Keratinocyte (primary cell): ENCODE data around the gene SLC9A2. TPM values are rescaled to one million over a fixed set of nuclear protein-coding genes. Genes with fewer than 3 reads are reported as not detected.

Source experiments
- DNase-seq: peaks from one replicate; pipeline ENCODE4 v3.0.0-alpha.2; 2011; ENCODE audit warnings: low read depth, missing footprints, low spot score
- FAIRE-seq: peaks from 2 replicates; lab custom pipeline; 2011; peaks lifted over from hg19 to GRCh38; lab: Jason Lieb, UNC
- H2AFZ ChIP-seq: 2 replicates; pipeline ENCODE4 v1.6.0; 2012; ENCODE audit warnings: low read length, control low read depth, inconsistent platforms; ENCODE audit not compliant: control insufficient read depth
- H3K27ac ChIP-seq: 2 replicates; pipeline ENCODE4 v1.5.1; 2011; ENCODE audit warnings: low read length; ENCODE audit not compliant: control insufficient read depth, insufficient read depth
- H3K27me3 ChIP-seq: 3 replicates; pipeline ENCODE4 v1.6.0; 2011; ENCODE audit warnings: low read length; ENCODE audit not compliant: control insufficient read depth, insufficient read depth; ENCODE audit errors: extremely low read depth
- H3K36me3 ChIP-seq, 2 experiments: 2 replicates in 1 of 2; 3 replicates in 1 of 2; pipeline ENCODE4 v1.5.1; 2011; ENCODE audit warnings: low read length in 2 of 2, mild to moderate bottlenecking in 1 of 2; ENCODE audit not compliant: control insufficient read depth in 2 of 2, insufficient read depth in 2 of 2; ENCODE audit errors: extremely low read depth in 1 of 2
- H3K4me1 ChIP-seq: 3 replicates; pipeline ENCODE4 v1.5.1; 2011; ENCODE audit warnings: low read length; ENCODE audit not compliant: control insufficient read depth, insufficient read depth; ENCODE audit errors: extremely low read depth
- H3K4me2 ChIP-seq: 3 replicates; pipeline ENCODE4 v1.6.0; 2011; ENCODE audit warnings: low read depth, low read length; ENCODE audit not compliant: control insufficient read depth, insufficient read depth; ENCODE audit errors: extremely low read depth
- H3K4me3 ChIP-seq, 3 experiments: fragments of 200-600 bp in 1 of 3; sonication (generic) in 1 of 3; 2 replicates in 2 of 3; 3 replicates in 1 of 3; pipeline ENCODE4 v1.5.1; 2011 to 2016; ENCODE audit warnings: low read length in 3 of 3, mild to moderate bottlenecking in 3 of 3, control low read depth in 2 of 3, inconsistent platforms in 1 of 3, low read depth in 1 of 3, mixed read lengths in 1 of 3, mixed run types in 1 of 3, moderate library complexity in 1 of 3; ENCODE audit not compliant: control insufficient read depth in 2 of 3, insufficient read depth in 2 of 3; ENCODE audit errors: extremely low read depth in 1 of 3
- H3K79me2 ChIP-seq: 2 replicates; pipeline ENCODE4 v1.6.0; 2012; ENCODE audit warnings: low read length; ENCODE audit not compliant: control insufficient read depth, insufficient read depth
- H3K9ac ChIP-seq: 3 replicates; pipeline ENCODE4 v1.6.0; 2011; ENCODE audit warnings: low read length; ENCODE audit not compliant: control insufficient read depth, insufficient read depth; ENCODE audit errors: extremely low read depth
- H3K9me1 ChIP-seq: 3 replicates; pipeline ENCODE4 v1.6.0; 2011; ENCODE audit warnings: low read length; ENCODE audit not compliant: control insufficient read depth, insufficient read depth; ENCODE audit errors: extremely low read depth
- H3K9me3 ChIP-seq: 2 replicates; pipeline ENCODE4 v1.5.1; 2012; ENCODE audit warnings: low read depth, low read length; ENCODE audit not compliant: control insufficient read depth
- H4K20me1 ChIP-seq: 3 replicates; pipeline ENCODE4 v1.6.0; 2011; ENCODE audit warnings: low read length; ENCODE audit not compliant: control insufficient read depth, insufficient read depth; ENCODE audit errors: extremely low read depth
- EZH2 ChIP-seq: IDR thresholded peaks from one replicate; pipeline ENCODE4 v1.6.1; 2012; ENCODE audit warnings: inconsistent platforms, mild to moderate bottlenecking, low read length, moderate library complexity
- dilution Hi-C: fragments of 300-500 bp; cut with MboI; formaldehyde crosslinking; loops from one replicate; pipeline ENCODE4 v1.7.0; 2020; ENCODE audit warnings: low sequenced_read_pairs; ENCODE audit not compliant: extremely low pct_ligation_motif_present
- polyA plus RNA-seq, 5 experiments: library from polyadenylated mRNA; depleted of rRNA in 3 of 5; stranded (reverse) in 3 of 5; stranded (forward) in 1 of 5; unstranded in 1 of 5; fragments of >200 nt; gene quantifications; 1 replicate in 1 of 5; 2 replicates in 3 of 5; 3 replicates in 1 of 5; pipeline versions ENCODE4 v1.2.1 to v1.2.3, GENCODE V29; 2011 to 2012; ENCODE audit warnings: missing spikeins in 2 of 5, low read depth in 1 of 5, low replicate concordance in 1 of 5
- TF ChIP-seq, protein P1 (sequence below), 3 experiments: IDR thresholded peaks in 1 of 3; conservative IDR thresholded peaks in 1 of 3; optimal IDR thresholded peaks in 1 of 3; 2 replicates in 2 of 3; 3 replicates in 1 of 3; pipeline versions ENCODE3 to v1.5.1; 2011; ENCODE audit warnings: low read length in 3 of 3, mild to moderate bottlenecking in 3 of 3, moderate library complexity in 2 of 3, control low read depth in 1 of 3, inconsistent platforms in 1 of 3; ENCODE audit not compliant: insufficient read depth in 2 of 3; ENCODE audit errors: extremely low read depth in 1 of 3

The SLC9A2 gene
- polyA plus RNA-seq, 1 donor (not counting 4 experiments of a cell fraction or from before 2014, with no cell fraction given) = 0.13 TPM

DNA sequence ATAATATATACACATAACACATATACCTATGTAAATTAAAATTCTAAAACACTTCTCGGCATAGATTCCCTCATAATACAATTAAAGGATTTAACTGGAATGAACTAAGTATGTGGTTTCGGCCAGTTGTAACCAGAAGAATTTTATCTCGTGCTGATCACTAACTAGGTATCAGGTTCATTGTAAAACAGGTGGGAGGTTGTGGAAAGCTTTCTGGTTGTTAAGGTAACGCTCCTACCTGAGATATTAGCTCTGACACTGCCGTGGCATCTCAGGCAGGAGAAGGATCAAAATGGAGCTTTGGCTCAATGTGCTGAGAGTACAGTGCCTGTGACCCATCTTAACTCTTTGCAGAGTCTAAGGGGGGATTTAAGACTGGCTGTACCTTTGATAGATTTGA is 42.5 kb downstream of the SLC9A2 start:
- Histone ChIP-seq H3K9ac (no peak overlapping the region), H4K20me1 (no peaks in the 10 kb centered on the region), H3K27ac (no peak overlapping the region), H3K9me1 (no peaks in the 10 kb centered on the region), H2AFZ (no peak overlapping the region), H3K4me2 (no peak overlapping the region), H3K4me1 (peaks cover 18% of the 10 kb centered on the region), H3K36me3 (no peaks in the 10 kb centered on the region), H3K27me3 (no peaks in the 10 kb centered on the region), H3K79me2 (no peaks in the 10 kb centered on the region), H3K4me3 (no peak overlapping the region), H3K9me3 (no peaks in the 10 kb centered on the region)
- no peak for DNase-seq
- dilution Hi-C loops = no loop called here
- TF ChIP-seq EZH2 = no peak
- TF ChIP-seq, protein P1, sequence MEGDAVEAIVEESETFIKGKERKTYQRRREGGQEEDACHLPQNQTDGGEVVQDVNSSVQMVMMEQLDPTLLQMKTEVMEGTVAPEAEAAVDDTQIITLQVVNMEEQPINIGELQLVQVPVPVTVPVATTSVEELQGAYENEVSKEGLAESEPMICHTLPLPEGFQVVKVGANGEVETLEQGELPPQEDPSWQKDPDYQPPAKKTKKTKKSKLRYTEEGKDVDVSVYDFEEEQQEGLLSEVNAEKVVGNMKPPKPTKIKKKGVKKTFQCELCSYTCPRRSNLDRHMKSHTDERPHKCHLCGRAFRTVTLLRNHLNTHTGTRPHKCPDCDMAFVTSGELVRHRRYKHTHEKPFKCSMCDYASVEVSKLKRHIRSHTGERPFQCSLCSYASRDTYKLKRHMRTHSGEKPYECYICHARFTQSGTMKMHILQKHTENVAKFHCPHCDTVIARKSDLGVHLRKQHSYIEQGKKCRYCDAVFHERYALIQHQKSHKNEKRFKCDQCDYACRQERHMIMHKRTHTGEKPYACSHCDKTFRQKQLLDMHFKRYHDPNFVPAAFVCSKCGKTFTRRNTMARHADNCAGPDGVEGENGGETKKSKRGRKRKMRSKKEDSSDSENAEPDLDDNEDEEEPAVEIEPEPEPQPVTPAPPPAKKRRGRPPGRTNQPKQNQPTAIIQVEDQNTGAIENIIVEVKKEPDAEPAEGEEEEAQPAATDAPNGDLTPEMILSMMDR (optimal IDR thresholded peaks at IDR 0.05 in 1 of 3, IDR thresholded peaks at IDR 0.05 in 1 of 3, conservative IDR thresholded peaks at IDR 0.05 in 1 of 3; ENCODE audit: extremely low read depth in 1 of 3, insufficient read depth in 2 of 3, low read length in 3 of 3) = no peak
- no peak for FAIRE-seq

DNA sequence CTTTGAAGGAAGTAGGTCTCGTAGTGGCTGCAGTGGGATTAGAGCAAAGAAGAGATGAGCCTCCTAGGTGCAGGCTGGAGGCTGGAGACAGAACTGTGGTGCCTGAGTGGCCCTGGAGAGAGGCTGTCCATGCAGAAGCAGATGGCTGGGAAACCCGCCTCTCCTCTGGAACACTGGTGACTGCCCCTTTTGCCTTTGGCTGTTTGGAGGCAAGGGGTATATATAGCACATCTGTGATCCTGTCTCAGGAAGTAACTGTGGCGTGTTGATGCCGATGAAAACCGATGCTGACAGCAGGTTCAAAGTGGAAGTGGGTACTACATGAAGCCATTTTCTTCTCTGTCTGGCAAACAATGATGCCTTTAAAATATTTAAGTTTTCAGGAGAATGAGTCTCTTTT is 43.5 kb downstream of the SLC9A2 start:
- H3K9me1 ChIP-seq = no peaks in the 10 kb centered on the region
- H3K4me3 ChIP-seq = no peak overlapping the region
- H3K4me1 ChIP-seq = peaks cover 13% of the 10 kb centered on the region
- FAIRE-seq (no peak), DNase-seq (no peak)
- H3K4me2 ChIP-seq = no peak overlapping the region
- no peak overlapping the region for H3K27ac ChIP-seq
- H3K36me3 ChIP-seq = no peaks in the 10 kb centered on the region
- H2AFZ ChIP-seq = no peak overlapping the region
- no peaks in the 10 kb centered on the region for H4K20me1 ChIP-seq
- H3K27me3 ChIP-seq = no peaks in the 10 kb centered on the region
- H3K9me3 ChIP-seq = no peaks in the 10 kb centered on the region
- H3K9ac ChIP-seq = no peak overlapping the region
- H3K79me2 ChIP-seq = no peaks in the 10 kb centered on the region
- no peak for TF ChIP-seq EZH2
- TF ChIP-seq, protein P1 (optimal IDR thresholded peaks at IDR 0.05 in 1 of 3, IDR thresholded peaks at IDR 0.05 in 1 of 3, conservative IDR thresholded peaks at IDR 0.05 in 1 of 3; ENCODE audit: extremely low read depth in 1 of 3, insufficient read depth in 2 of 3, low read length in 3 of 3) = no peak
- dilution Hi-C loops = no loop called here
